Astrocyte of the hippocampus (primary cell): Measurements from ENCODE around the gene PAN2.
"Not testable (repeated sequence)": the region's sequence is repeated elsewhere in the genome, so short reads cannot be mapped to it uniquely, and the experiment has no call there.

Experiments
- DNase-seq: peaks from one replicate; pipeline ENCODE4 v3.0.0; 2011; ENCODE audit warnings: low read depth, low spot score

Gene PAN2

GRCh38 chr12:56347255-56347654 lies 13.5 kb upstream of the PAN2 start:
- DNase-seq: not testable (repeated sequence)

GRCh38 chr12:56346675-56347074 lies 12.9 kb upstream of the PAN2 start:
- no peak for DNase-seq

- DNase-seq: not testable (repeated sequence)
Observed at GRCh38 chr12:56342290-56342689, 8.5 kb upstream of the PAN2 start.

GRCh38 chr12:56341616-56342015 lies 7.8 kb upstream of the PAN2 start:
- DNase-seq: no peak

- DNase-seq: no peak
Observed at GRCh38 chr12:56339158-56339422, 5.3 kb upstream of the PAN2 start.

GRCh38 chr12:56338308-56339157 lies 4.7 kb upstream of the PAN2 start, which contains the start of gene IL23A:
IL23A (plus strand) TSS chr12:56338884; CDS start chr12:56339045, 161 bp downstream.
- peak; percentile 76 for DNase-seq

GRCh38 chr12:56337753-56338251 lies 4.0 kb upstream of the PAN2 start:
- DNase-seq: no peak

- DNase-seq: no peak
Observed at GRCh38 chr12:56336361-56337167, 2.8 kb upstream of the PAN2 start.

GRCh38 chr12:56335527-56335926 lies 1.7 kb upstream of the PAN2 start:
- DNase-seq: not testable (repeated sequence)

GRCh38 chr12:56334490-56334793 lies 642 bp upstream of the PAN2 start:
- DNase-seq: no peak

- no peak for DNase-seq
Observed at GRCh38 chr12:56333197-56333678, 562 bp downstream of the PAN2 start.

GRCh38 chr12:56332512-56333196 lies 1.1 kb downstream of the PAN2 start:
- no peak for DNase-seq

GRCh38 chr12:56330936-56331490 lies 2.8 kb downstream of the PAN2 start:
- no peak for DNase-seq

- no peak for DNase-seq
Observed at GRCh38 chr12:56326533-56326932, 7.3 kb downstream of the PAN2 start.

- DNase-seq: no peak
Observed at GRCh38 chr12:56326126-56326525, 7.7 kb downstream of the PAN2 start.

- no peak for DNase-seq
Observed at GRCh38 chr12:56324206-56324605, 9.6 kb downstream of the PAN2 start.

- not testable (repeated sequence) for DNase-seq
Observed at GRCh38 chr12:56321610-56322009, 12.2 kb downstream of the PAN2 start.

GRCh38 chr12:56321027-56321426 lies 12.8 kb downstream of the PAN2 start:
- no peak for DNase-seq

- no peak for DNase-seq
Observed at GRCh38 chr12:56317675-56318074, 16.1 kb downstream of the PAN2 start.

- DNase-seq: peak; percentile 98
Observed at GRCh38 chr12:56315622-56316473, 18.0 kb downstream of the PAN2 start, which contains the start of gene CNPY2. CNPY2 (minus strand) TSS chr12:56315988; CDS start chr12:56315217, 771 bp downstream.

GRCh38 chr12:56315249-56315621 lies 18.6 kb downstream of the PAN2 start:
- DNase-seq: peak; percentile 47
